CD4-positive, alpha-beta T cell treated with Interleukin-12 subunit alpha and Interleukin-12 subunit beta, for 1 hour (primary cell): Measurements from ENCODE around the gene GNB3.

Experiments
- DNase-seq: peaks from one replicate; pipeline ENCODE4 v3.0.0-alpha.2; 2020

The GNB3 gene

DNA sequence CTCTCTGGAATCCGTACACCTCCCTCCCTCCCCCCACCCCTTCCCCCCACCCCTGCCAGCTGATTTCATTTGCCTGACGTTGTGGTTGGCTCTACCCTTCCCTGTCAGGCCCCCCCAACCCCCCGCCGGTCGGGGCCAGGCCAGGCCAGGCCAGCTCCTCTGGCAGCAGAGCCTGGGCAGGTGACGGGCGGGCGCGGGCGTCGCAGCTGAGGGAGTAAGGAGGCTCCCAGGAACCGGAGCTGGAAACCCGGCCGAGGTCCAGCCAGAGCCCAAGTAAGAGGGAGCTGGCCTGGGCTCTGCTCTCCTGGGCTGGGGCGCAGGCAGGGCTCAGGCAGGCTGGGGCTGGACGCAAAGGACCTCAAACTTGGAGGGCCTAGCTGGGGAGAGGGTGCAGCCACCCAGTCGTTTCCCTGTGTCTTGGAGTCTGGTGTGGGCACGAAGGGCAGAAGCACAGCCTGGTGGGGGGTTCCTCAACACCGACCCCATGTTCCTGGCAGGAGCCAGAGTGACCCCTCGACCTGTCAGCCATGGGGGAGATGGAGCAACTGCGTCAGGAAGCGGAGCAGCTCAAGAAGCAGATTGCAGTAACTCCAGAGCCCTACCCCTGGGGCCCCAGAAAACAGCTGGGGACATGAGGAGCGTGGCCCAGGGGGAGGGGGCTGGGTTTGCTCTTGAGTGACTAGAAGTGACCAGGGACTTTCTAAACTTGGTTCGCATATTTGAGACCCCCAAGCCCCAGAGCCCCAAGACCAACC, at the start of gene GNB3:
TSS of gene GNB3 (plus strand) at position 165 of the 755 bp plus-strand sequence. CDS start at position 528, 363 bp downstream.
- DNase-seq, result no peak

DNA sequence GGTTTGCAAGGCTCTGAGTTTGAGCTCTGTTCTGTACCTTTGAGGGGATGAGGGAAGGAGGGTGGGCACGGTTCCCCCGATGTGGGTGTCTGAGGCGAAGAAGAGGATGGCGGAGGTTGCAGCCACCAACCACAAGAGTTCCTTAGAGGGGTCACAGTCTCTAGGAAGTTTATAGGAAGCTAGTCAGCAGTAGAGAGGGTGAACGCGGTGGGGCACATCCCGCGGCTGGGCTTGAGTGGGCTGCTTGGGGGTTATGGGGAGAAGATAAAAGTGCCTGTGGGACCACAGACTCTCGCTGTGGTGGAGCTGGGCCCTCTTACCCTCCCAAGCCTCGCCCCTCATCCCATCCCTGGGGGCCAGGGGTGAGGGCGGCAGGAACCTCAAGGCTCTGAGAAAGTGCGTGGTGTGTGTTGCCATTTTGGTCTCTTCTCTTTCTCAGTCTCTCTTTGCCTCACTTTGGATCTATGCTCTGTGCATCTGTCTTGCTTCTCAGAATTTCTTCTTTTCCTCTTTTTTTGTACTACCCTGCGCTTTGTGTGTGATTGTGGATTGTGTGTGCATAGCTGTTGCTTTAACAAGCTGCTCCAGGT, 48.7 kb upstream of the GNB3 start:
- no peak for DNase-seq

- DNase-seq, result peak; percentile 48
Measured at GRCh38 chr12:6792522-6793201, 48.1 kb upstream of the GNB3 start.

DNA sequence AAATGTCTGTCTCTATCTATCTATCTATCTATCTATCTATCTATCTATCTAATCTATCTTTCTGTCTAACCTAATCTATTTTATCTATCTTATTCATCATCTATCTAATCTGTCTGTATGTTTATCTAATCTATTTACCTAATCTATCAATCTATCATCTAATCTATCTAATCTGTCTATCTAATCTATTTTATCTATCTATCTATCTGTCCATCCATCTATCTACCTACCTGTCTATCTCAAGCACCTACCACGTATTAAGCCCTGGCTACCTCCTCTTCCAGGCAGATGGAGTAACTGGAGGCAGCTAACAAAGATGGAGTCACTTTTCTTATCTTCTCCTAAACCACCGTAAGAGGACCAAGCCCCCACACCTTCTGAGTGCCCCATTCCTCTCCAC, 45.6 kb upstream of the GNB3 start:
- DNase-seq, result no peak

DNA sequence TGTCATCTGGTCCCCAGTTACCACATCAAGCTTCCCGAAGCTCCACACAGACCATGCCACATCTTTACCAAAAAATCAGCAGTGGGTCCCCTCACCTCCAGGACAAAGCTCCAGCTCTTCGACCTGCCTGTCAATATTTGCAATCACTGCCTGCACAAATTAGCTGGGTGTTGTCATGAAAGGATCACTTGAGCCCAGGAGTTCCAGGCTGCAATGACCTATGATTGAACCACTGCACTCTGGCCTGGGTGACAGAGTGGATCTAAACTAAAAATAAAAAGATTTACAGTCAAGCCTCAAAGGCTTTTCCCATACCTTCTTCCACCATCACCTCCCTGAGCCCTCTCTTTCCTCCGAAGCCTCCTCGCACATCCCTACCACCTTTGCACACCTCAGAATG, 44.1 kb upstream of the GNB3 start:
- DNase-seq, result no peak

DNA sequence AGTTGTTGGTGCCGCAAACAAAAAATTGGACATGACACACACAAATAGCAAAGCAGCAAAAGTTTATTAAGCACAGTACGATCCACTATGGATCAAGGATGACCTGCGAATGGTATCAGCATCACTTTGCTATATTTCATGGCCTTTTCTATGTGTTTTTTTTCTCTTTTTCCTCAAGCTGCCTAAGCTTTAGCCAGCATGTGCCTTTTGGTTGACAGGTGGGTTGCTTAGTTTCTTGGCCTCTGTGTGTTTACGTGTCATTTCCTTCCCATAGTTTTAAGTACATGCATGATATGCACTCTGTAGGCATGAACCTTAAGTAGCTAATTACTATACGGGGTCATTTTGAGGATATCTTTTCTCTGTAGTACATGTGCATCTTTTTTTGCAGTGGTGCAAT, 41.6 kb upstream of the GNB3 start:
- DNase-seq, result no peak

GRCh38 chr12:6807170-6807569, 33.6 kb upstream of the GNB3 start:
- DNase-seq, result no peak

DNA sequence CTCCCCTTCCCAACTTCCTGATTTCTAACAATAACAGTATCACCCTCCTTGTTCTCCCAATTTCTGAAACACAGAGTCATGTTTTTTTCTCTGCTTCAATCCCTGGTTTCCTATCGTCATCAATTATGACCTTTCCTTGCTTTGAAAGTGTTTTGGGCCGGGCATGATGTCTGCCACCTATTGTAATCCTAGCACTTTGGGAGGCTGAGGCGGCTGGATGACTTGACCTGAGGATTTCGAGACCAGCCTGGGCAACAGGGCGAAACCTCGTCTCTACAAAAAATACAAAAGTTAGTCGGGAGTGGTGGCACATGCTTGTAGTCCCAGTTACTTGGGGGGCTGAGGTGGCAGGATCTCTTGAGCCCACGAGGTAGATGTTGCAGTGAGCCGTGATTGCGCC, 31.7 kb upstream of the GNB3 start:
- DNase-seq, result no peak

DNA sequence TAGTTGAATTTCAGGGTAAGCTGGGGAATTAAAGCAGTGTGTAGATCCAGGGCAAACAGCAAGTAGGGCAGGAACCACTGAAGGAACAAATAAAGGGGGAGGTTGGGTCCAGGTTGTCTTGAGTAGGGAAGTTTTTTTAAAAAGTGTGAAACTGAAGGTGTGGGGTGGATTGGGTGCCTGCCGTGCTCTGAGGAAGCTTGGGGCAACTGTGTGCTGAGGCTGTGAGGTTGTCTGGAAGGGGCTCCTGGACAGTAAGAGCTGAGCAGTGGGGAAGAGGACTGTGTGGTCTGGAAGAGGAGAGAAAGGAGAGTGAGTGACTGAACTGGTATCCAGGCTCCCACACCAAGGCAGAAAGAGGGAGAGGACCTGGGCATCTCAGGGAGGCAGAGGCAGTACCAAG, 30.0 kb upstream of the GNB3 start:
- DNase-seq, result no peak

DNA sequence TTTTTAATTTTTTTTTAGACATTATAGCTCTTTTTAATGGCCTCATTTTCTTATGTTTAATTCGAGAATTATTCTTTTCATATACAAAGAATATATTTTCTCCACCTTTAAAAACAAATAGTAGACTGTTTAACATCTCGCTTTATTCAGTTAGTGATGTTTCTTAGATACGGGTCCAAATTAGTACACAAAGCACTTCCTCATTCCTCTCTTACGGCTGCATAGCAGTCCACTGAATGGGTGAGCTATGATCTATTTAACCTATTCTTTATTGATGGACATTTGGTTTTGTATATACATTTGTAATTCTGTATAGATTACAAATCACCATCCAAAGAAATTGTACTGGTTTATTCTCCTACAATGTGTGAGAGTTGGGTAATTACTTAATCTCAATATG, 27.4 kb upstream of the GNB3 start:
- DNase-seq, result no peak

GRCh38 chr12:6816598-6816997, 24.1 kb upstream of the GNB3 start:
- DNase-seq, result no peak

DNA sequence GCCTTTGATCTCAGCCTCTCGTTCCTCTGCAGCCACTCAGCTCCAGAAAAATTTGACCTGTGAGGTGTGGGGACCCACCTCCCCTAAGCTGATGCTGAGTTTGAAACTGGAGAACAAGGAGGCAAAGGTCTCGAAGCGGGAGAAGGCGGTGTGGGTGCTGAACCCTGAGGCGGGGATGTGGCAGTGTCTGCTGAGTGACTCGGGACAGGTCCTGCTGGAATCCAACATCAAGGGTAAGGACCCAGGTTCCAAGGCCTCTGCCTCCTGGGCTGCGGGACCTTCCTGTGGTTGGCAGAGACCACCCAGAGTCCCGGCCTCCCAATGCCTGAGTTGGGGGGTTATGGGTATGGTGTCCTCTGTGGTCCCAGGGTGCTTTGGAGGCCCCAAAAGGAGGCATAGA, 23.6 kb upstream of the GNB3 start:
- DNase-seq, result no peak

GRCh38 chr12:6817662-6818157, 23.0 kb upstream of the GNB3 start:
- no peak for DNase-seq

- DNase-seq, result no peak
Measured at GRCh38 chr12:6818222-6818621, 22.5 kb upstream of the GNB3 start.

GRCh38 chr12:6818645-6819044, 22.1 kb upstream of the GNB3 start:
- no peak for DNase-seq

DNA sequence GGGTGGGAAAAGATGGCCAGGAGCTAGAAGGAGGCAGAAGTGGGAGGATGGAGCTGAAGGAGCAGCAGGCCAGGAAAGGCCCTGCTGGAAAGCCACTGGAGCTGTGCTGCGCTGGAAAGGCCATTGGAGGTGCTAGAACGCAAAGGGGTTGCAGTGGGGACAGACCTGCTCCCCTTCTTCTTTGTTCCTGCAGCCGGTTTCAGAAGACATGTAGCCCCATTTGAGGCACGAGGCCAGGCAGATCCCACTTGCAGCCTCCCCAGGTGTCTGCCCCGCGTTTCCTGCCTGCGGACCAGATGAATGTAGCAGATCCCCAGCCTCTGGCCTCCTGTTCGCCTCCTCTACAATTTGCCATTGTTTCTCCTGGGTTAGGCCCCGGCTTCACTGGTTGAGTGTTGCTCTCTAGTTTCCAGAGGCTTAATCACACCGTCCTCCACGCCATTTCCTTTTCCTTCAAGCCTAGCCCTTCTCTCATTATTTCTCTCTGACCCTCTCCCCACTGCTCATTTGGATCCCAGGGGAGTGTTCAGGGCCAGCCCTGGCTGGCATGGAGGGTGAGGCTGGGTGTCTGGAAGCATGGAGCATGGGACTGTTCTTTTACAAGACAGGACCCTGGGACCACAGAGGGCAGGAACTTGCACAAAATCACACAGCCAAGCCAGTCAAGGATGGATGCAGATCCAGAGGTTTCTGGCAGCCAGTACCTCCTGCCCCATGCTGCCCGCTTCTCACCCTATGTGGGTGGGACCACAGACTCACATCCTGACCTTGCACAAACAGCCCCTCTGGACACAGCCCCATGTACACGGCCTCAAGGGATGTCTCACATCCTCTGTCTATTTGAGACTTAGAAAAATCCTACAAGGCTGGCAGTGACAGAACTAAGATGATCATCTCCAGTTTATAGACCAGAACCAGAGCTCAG, 21.4 kb upstream of the GNB3 start:
- no peak for DNase-seq

GRCh38 chr12:6820166-6820565, 20.6 kb upstream of the GNB3 start:
- no peak for DNase-seq

DNA sequence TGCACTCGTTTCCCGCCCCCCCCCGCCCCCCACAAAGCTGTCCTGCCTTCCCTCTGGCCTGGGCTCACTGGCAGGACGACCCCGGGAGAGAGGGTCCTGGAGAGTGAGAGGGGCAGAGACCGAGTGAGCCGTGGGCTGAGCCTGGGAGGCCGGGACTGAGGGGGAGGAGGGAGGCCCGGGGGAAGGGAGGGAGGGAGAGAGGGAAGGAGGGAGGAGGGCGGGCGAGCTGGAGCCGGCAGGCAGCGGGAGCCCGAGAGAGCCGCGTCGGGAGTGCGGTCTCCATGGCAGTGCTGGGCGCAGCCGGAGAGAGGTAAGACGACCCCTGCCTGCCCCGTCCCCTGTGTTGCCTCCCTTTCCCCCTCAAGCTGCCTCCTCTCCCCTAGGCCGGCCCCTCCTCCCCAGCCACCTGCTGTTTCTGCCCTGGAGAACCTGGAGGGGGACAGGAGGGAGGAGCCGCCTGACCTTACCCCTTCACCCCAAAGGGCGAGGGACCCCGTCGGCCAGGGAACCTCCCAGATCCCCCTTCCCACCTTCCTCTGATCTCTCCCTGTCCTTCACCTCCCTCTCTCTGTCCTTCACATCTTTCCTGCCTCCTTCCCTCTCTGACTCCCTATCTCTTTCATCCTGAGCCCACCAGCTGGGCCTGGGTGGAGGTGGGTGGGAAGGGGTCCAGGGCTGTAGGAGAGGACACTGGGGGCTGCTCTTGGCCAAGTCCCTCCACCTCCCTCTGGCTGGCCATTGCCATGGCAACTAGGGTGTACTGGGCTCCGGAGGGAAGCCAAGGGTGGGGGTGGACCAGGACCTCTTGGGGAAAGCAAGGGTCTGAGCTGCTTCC, 18.9 kb upstream of the GNB3 start, which contains the start of gene GPR162:
TSS of gene GPR162 (plus strand) at position 231 of the 835 bp plus-strand sequence. CDS start 2,078 bp downstream, outside the sequence.
- no peak for DNase-seq

GRCh38 chr12:6822426-6823135, 18.1 kb upstream of the GNB3 start:
- DNase-seq, result no peak

DNA sequence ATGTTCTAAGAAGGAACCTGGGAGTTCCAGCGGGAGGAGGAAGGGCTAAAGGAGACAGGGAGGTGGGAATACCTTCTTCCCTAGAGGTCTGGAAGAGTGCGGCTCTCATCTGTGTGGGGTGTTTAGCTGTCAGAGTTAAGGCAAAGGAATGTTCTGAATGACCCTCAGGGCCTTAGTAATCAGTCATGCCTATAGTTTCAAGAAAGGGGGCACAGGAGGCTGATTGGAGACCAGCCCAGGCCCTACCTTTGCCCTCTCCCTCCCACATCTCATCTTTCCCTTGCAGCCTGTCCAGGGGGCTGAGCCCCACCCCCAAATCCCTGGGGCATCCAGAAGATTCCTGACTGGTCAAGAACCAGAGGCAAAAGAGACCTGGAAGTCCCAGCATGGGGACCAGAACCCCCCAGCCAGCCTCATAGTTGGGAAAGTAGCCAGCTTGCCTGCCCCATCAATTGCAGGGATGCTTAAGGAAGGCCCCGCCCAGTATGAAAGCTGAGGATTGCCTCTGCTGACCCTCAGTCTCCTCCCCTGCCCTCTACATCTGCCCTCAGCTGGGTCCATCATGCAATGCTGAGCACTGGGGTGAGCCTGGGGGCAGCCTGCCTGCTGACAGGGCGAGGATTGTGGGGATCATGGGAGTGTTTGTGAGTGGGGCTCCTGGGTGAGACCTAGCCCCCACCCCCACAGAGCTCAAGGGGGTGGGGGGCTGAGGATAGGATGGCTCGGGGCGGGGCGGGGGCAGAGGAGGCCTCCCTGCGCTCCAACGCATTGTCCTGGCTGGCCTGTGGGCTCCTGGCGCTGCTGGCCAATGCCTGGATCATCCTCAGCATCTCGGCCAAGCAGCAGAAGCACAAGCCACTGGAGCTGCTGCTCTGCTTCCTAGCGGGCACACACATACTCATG, 17.3 kb upstream of the GNB3 start:
- DNase-seq, result no peak
